Uterus (tissue), 2 donors: ENCODE measurements around the gene ACOX2.

Source experiments
- CTCF ChIP-seq, 4 experiments: fragments of 200-600 bp in 2 of 4; fragments of 450-650 bp in 2 of 4; sonication (generic) in 2 of 4; IDR thresholded peaks; one replicate each; pipeline ENCODE4 v1.5.1; 2016 to 2019; ENCODE audit warnings: antibody characterized with exemption in 4 of 4, mild to moderate bottlenecking in 2 of 4, moderate library complexity in 1 of 4
- POLR2A ChIP-seq, 2 donors: fragments of 450-650 bp; IDR thresholded peaks; one replicate each; pipeline ENCODE4 v1.6.1; 2016; ENCODE audit warnings: antibody characterized with exemption in 2 of 2, mild to moderate bottlenecking in 1 of 2, moderate library complexity in 1 of 2

- TF ChIP-seq CTCF (IDR thresholded peaks at IDR 0.05) (peak in 1 of 4 experiments; percentile 15), POLR2A (IDR thresholded peaks at IDR 0.05) (no peak)
Observed at GRCh38 chr3:58560771-58561311, 23.9 kb upstream of the ACOX2 start.
